K562 (cell line): ENCODE results near the gene ENO2. TPM values are rescaled to one million over a fixed set of nuclear protein-coding genes. Genes with fewer than 3 reads are reported as not detected.

Source experiments
- ARNT ChIP-seq, 2 experiments: fragments of 450-650 bp; IDR thresholded peaks; 2 replicates each; pipeline ENCODE4 v1.6.1; 2016; ENCODE audit warnings: mild to moderate bottlenecking in 1 of 2
- BRCA1 ChIP-seq, 2 experiments: fragments of 450-650 bp in 1 of 2; sonication (generic) in 1 of 2; formaldehyde crosslinking in 1 of 2; IDR thresholded peaks; 2 replicates each; pipeline versions ENCODE4 v1.5.0 to v1.6.1; 2017 to 2020; ENCODE audit warnings: mild to moderate bottlenecking in 1 of 2, missing genetic modification reagents in 1 of 2
- BRF2 ChIP-seq: IDR thresholded peaks from 3 replicates; pipeline ENCODE4 v1.6.1; 2011; ENCODE audit warnings: borderline replicate concordance, mild to moderate bottlenecking; ENCODE audit not compliant: insufficient read length, insufficient read depth
- CBX8 ChIP-seq: fragments of 200-600 bp; sonication (generic); IDR thresholded peaks from 2 replicates; pipeline ENCODE4 v1.6.1; 2012; ENCODE audit warnings: borderline replicate concordance, mixed run types, low read depth, mild to moderate bottlenecking, moderate library complexity, mixed read lengths, low read length, control low read depth, inconsistent platforms; ENCODE audit not compliant: poor library complexity, severe bottlenecking; ENCODE audit errors: extremely low read depth
- FUS ChIP-seq: fragments of 200-400 bp; formaldehyde crosslinking; optimal IDR thresholded peaks from 2 replicates; pipeline ENCODE3; 2017; ENCODE audit warnings: low read depth, low read length
- HNRNPLL ChIP-seq: fragments of 200-400 bp; formaldehyde crosslinking; IDR thresholded peaks from 2 replicates; pipeline ENCODE4 v1.6.1; 2017; ENCODE audit warnings: low read length, low read depth, mild to moderate bottlenecking; ENCODE audit not compliant: poor library complexity, severe bottlenecking
- ILF3 ChIP-seq: fragments of 450-650 bp; IDR thresholded peaks from 2 replicates; pipeline ENCODE4 v1.6.1; 2018; ENCODE audit warnings: antibody characterized with exemption, mild to moderate bottlenecking, moderate library complexity, borderline replicate concordance
- KDM5B ChIP-seq: fragments of 200-600 bp; sonication (generic); IDR thresholded peaks from 2 replicates; pipeline ENCODE4 v1.6.1; 2012; ENCODE audit warnings: low read depth, mild to moderate bottlenecking, moderate library complexity, low read length, control low read depth, inconsistent platforms; ENCODE audit not compliant: insufficient replicate concordance
- LCOR ChIP-seq: sonication (generic); formaldehyde crosslinking; IDR thresholded peaks from 2 replicates; pipeline ENCODE4 v1.8.0; 2022; ENCODE audit warnings: mild to moderate bottlenecking, missing genetic modification reagents
- MBD2 ChIP-seq: sonication (generic); IDR thresholded peaks from 2 replicates; pipeline ENCODE4 v1.6.1; 2016; ENCODE audit warnings: low read depth, borderline replicate concordance
- NFIC ChIP-seq: fragments of 450-650 bp; IDR thresholded peaks from 2 replicates; pipeline ENCODE4 v1.6.1; 2017; ENCODE audit warnings: mild to moderate bottlenecking, inconsistent platforms
- PRPF4 ChIP-seq: fragments of 200-400 bp; formaldehyde crosslinking; IDR thresholded peaks from one replicate; pipeline ENCODE4 v1.6.1; 2017; ENCODE audit warnings: low read length, low read depth, mild to moderate bottlenecking; ENCODE audit not compliant: insufficient read depth, poor library complexity, severe bottlenecking
- PTTG1 ChIP-seq: fragments of 450-650 bp; IDR thresholded peaks from 2 replicates; pipeline ENCODE4 v1.6.1; 2016; ENCODE audit warnings: low read depth, mild to moderate bottlenecking, missing genetic modification characterization, missing compliant biosample characterization
- SMAD4 ChIP-seq: fragments of 250-450 bp; sonication (Bioruptor Pico); conservative IDR thresholded peaks from 2 replicates; pipeline ENCODE4 v1.8.0; 2021; ENCODE audit warnings: inconsistent platforms, mild to moderate bottlenecking, moderate library complexity
- STAT5A ChIP-seq: IDR thresholded peaks from 2 replicates; pipeline ENCODE4 v1.6.1; 2012; ENCODE audit warnings: low read length, inconsistent platforms, borderline replicate concordance
- ZEB2 ChIP-seq: fragments of 450-650 bp; IDR thresholded peaks from 2 replicates; pipeline ENCODE4 v1.6.1; 2016
- ZNF12 ChIP-seq: sonication (generic); formaldehyde crosslinking; IDR thresholded peaks from 2 replicates; pipeline ENCODE4 v1.4.0; 2020; ENCODE audit warnings: mild to moderate bottlenecking, missing genetic modification reagents
- ZNF318 ChIP-seq, 2 experiments: fragments of 450-650 bp; IDR thresholded peaks; 2 replicates each; pipeline ENCODE4 v1.6.1; 2016; ENCODE audit warnings: mild to moderate bottlenecking in 2 of 2, borderline replicate concordance in 1 of 2, low read depth in 1 of 2, moderate library complexity in 1 of 2
- ZNF445 ChIP-seq: fragments of 250-450 bp; sonication (Bioruptor Pico); IDR thresholded peaks from 2 replicates; pipeline ENCODE4 v1.4.0; 2020; ENCODE audit warnings: low read depth, mild to moderate bottlenecking, moderate library complexity
- polyA plus RNA-seq, 8 experiments: library from polyadenylated mRNA; depleted of rRNA in 4 of 8; stranded (reverse) in 5 of 8; unstranded in 3 of 8; fragments of >200 nt; fragmentation: Nextera tagmentation in 2 of 8; fragmentation: Illumina TruSeq in 1 of 8; extraction: Ambion mirVana in 2 of 8; extraction: Trizol in 1 of 8; gene quantifications; 2 replicates each; pipeline versions ENCODE4 v1.2.1 to v1.2.3, GENCODE V29; 2011 to 2014; ENCODE audit warnings: inconsistent platforms in 1 of 8, missing spikeins in 1 of 8
- total RNA-seq, 7 experiments: library from RNA; depleted of rRNA in 6 of 7; stranded (reverse); fragments of >200 nt in 6 of 7; fragmentation: Illumina TruSeq in 2 of 7; extraction: Trizol in 2 of 7; gene quantifications; 2 replicates each; pipeline versions ENCODE4 v1.2.1 to v1.2.3, GENCODE V29; 2011 to 2021; ENCODE audit warnings: low replicate concordance in 1 of 7

ENO2 gene
- total and polyA plus RNA-seq, 9 of the 15 experiments (the other 6 are each of a cell fraction or from before 2014, with no cell fraction given): 10.9 to 43.3 (median 21.0) TPM

GRCh38 chr12:6963791-6964413 lies 49.5 kb downstream of the ENO2 start (continued):
- TF ChIP-seq BRF2 (no peak), HNRNPLL (no peak), ZNF12 (CRISPR knock-in tag) (no peak), FUS (no peak), ARNT (IDR thresholded peaks at IDR 0.05) (no peak), PRPF4 (no peak), ZEB2 (no peak), ZNF318 (IDR thresholded peaks at IDR 0.05; ENCODE audit: borderline replicate concordance in 1 of 2, low read depth in 1 of 2) (no peak), STAT5A (no peak), CBX8 (no peak), LCOR (CRISPR knock-in tag) (no peak), ILF3 (no peak), KDM5B (no peak), PTTG1 (tag) (0 out of 2 replicates have a peak, but pooled peaks have one; percentile 46), NFIC (peak; percentile 68), BRCA1 (IDR thresholded peaks at IDR 0.05) (no peak), BRCA1 (CRISPR knock-in tag; IDR thresholded peaks at IDR 0.05) (no peak), SMAD4 (CRISPR knock-in tag) (peak; percentile 23; the same call in 1 of the 2 replicates), ZNF445 (no peak), MBD2 (no peak)
